K562 (cell line): Measurements from ENCODE around the gene AKT1S1. TPM values are rescaled to one million over a fixed set of nuclear protein-coding genes. Genes with fewer than 3 reads are reported as not detected.

Experiments used
- C11orf30 ChIP-seq: fragments of 450-650 bp; IDR thresholded peaks from 2 replicates; pipeline ENCODE4 v1.6.1; 2016; ENCODE audit warnings: low read depth, mild to moderate bottlenecking
- CTBP1 ChIP-seq: fragments of 450-650 bp; IDR thresholded peaks from 2 replicates; pipeline ENCODE4 v1.6.1; 2016; ENCODE audit warnings: borderline replicate concordance
- ELF4 ChIP-seq: fragments of 450-650 bp; formaldehyde crosslinking; IDR thresholded peaks from 2 replicates; pipeline ENCODE4 v1.4.0; 2022; ENCODE audit warnings: missing genetic modification characterization
- KDM2B ChIP-seq: fragments of 250-450 bp; sonication (Bioruptor Pico); IDR thresholded peaks from 2 replicates; pipeline ENCODE4 v1.8.0; 2021; ENCODE audit warnings: mild to moderate bottlenecking, moderate library complexity
- MYNN ChIP-seq, 2 experiments: sonication (generic); formaldehyde crosslinking in 1 of 2; IDR thresholded peaks; 2 replicates each; pipeline versions ENCODE4 v1.5.0 to v1.6.1; 2016 to 2020; ENCODE audit warnings: antibody characterized with exemption in 1 of 2, missing genetic modification reagents in 1 of 2
- NBN ChIP-seq: fragments of 450-650 bp; IDR thresholded peaks from 2 replicates; pipeline ENCODE4 v1.6.1; 2016; ENCODE audit warnings: low read depth, mild to moderate bottlenecking
- NCOA2 ChIP-seq, 2 experiments: fragments of 450-650 bp; IDR thresholded peaks; 2 replicates each; pipeline ENCODE4 v1.6.1; 2018; ENCODE audit warnings: mild to moderate bottlenecking in 2 of 2, moderate library complexity in 1 of 2; ENCODE audit not compliant: partially characterized antibody in 2 of 2
- NELFE ChIP-seq: IDR thresholded peaks from 2 replicates; pipeline ENCODE4 v1.6.1; 2011; ENCODE audit warnings: mild to moderate bottlenecking; ENCODE audit not compliant: insufficient read depth, insufficient read length
- RFX5 ChIP-seq: IDR thresholded peaks from 2 replicates; pipeline ENCODE4 v1.6.1; 2011; ENCODE audit warnings: low read depth, mild to moderate bottlenecking, improper control_type of control experiment, low read length
- TAF1 ChIP-seq: IDR thresholded peaks from 2 replicates; pipeline ENCODE4 v1.6.1; 2011; ENCODE audit warnings: mild to moderate bottlenecking, low read length, moderate library complexity; ENCODE audit not compliant: insufficient read depth, control insufficient read depth, severe bottlenecking; ENCODE audit errors: extremely low read depth
- TEAD1 ChIP-seq, 2 experiments: fragments of 450-650 bp in 1 of 2; sonication (generic) in 1 of 2; formaldehyde crosslinking; IDR thresholded peaks; 2 replicates each; pipeline versions ENCODE4 v1.4.0 to v1.8.0; 2020 to 2022; ENCODE audit warnings: mild to moderate bottlenecking in 2 of 2, missing genetic modification reagents in 1 of 2
- VEZF1 ChIP-seq: fragments of 200-800 bp; sonication (Bioruptor generic); IDR thresholded peaks from 2 replicates; pipeline ENCODE4 v1.6.1; 2017; ENCODE audit warnings: missing genetic modification characterization, missing compliant biosample characterization
- ZBTB7A ChIP-seq: IDR thresholded peaks from 2 replicates; pipeline ENCODE4 v1.6.1; 2011; ENCODE audit warnings: low read depth, mild to moderate bottlenecking, low read length, moderate library complexity, borderline replicate concordance; ENCODE audit not compliant: control insufficient read depth
- ZNF263 ChIP-seq: sonication (generic); formaldehyde crosslinking; IDR thresholded peaks from 2 replicates; pipeline ENCODE4 v1.8.0; 2022; ENCODE audit warnings: mild to moderate bottlenecking, missing genetic modification reagents, borderline replicate concordance
- polyA plus RNA-seq, 8 experiments: library from polyadenylated mRNA; depleted of rRNA in 4 of 8; stranded (reverse) in 5 of 8; unstranded in 3 of 8; fragments of >200 nt; fragmentation: Nextera tagmentation in 2 of 8; fragmentation: Illumina TruSeq in 1 of 8; extraction: Ambion mirVana in 2 of 8; extraction: Trizol in 1 of 8; gene quantifications; 2 replicates each; pipeline versions ENCODE4 v1.2.1 to v1.2.3, GENCODE V29; 2011 to 2014; ENCODE audit warnings: inconsistent platforms in 1 of 8, missing spikeins in 1 of 8
- total RNA-seq, 7 experiments: library from RNA; depleted of rRNA in 6 of 7; stranded (reverse); fragments of >200 nt in 6 of 7; fragmentation: Illumina TruSeq in 2 of 7; extraction: Trizol in 2 of 7; gene quantifications; 2 replicates each; pipeline versions ENCODE4 v1.2.1 to v1.2.3, GENCODE V29; 2011 to 2021; ENCODE audit warnings: low replicate concordance in 1 of 7

AKT1S1 gene
- total and polyA plus RNA-seq, 9 of the 15 experiments (the other 6 are each of a cell fraction or from before 2014, with no cell fraction given) = 1.2 to 50.3 (median 17.1) TPM

- TF ChIP-seq ZBTB7A (peak; percentile 11; the same call in 1 of the 2 replicates), RFX5 (no peak), CTBP1 (peak; percentile 67; the same call in 1 of the 2 replicates), NBN (no peak), NCOA2 (IDR thresholded peaks at IDR 0.05; ENCODE audit: partially characterized antibody in 2 of 2) (no peak), ELF4 (CRISPR knock-in tag) (0 out of 2 replicates have a peak, but pooled peaks have one; percentile 10), TAF1 (peak; percentile 46), TEAD1 (CRISPR knock-in tag; IDR thresholded peaks at IDR 0.05) (0 out of 4 replicates have a peak, but pooled peaks of 1 of the 2 experiments have one; percentile 3), ZNF263 (peak; percentile 22; the same call in 1 of the 2 replicates), NELFE (no peak), KDM2B (CRISPR knock-in tag) (0 out of 2 replicates have a peak, but pooled peaks have one; percentile 41), VEZF1 (CRISPR knock-in tag) (peak; percentile 90), MYNN (IDR thresholded peaks at IDR 0.05) (no peak), MYNN (CRISPR knock-in tag; IDR thresholded peaks at IDR 0.05) (no peak), C11orf30 (peak; percentile 41; the same call in 1 of the 2 replicates)
These were observed 956 bp upstream of the AKT1S1 start (continued) for GRCh38 chr19:49877879-49878743.
